Endothelial cell (in vitro differentiated cells): Measurements from ENCODE around the gene SRSF3. TPM values are rescaled to one million over a fixed set of nuclear protein-coding genes. Genes with fewer than 3 reads are reported as not detected.
"Not testable (repeated sequence)": the region's sequence is repeated elsewhere in the genome, so short reads cannot be mapped to it uniquely, and the experiment has no call there.

ENCODE experiments used
- DNase-seq: peaks from one replicate; pipeline ENCODE4 v3.0.0; 2021; ENCODE audit warnings: low spot score
- H3K27ac Mint-ChIP-seq: one replicate; pipeline ENCODE4 v1.8.0; 2021; ENCODE audit warnings: mixed read lengths, inconsistent platforms; ENCODE audit not compliant: unreplicated experiment
- H3K27me3 Mint-ChIP-seq: one replicate; pipeline ENCODE4 v1.8.0; 2021; ENCODE audit warnings: mild to moderate bottlenecking, moderate library complexity, mixed read lengths, inconsistent platforms; ENCODE audit not compliant: unreplicated experiment
- H3K36me3 Mint-ChIP-seq: one replicate; pipeline ENCODE4 v1.8.0; 2021; ENCODE audit warnings: mild to moderate bottlenecking, low read depth, mixed read lengths, inconsistent platforms; ENCODE audit not compliant: unreplicated experiment
- H3K4me1 Mint-ChIP-seq: one replicate; pipeline ENCODE4 v1.8.0; 2021; ENCODE audit warnings: mild to moderate bottlenecking, mixed read lengths, inconsistent platforms; ENCODE audit not compliant: unreplicated experiment
- H3K4me3 Mint-ChIP-seq: one replicate; pipeline ENCODE4 v1.8.0; 2021; ENCODE audit warnings: mild to moderate bottlenecking, mixed read lengths, inconsistent platforms; ENCODE audit not compliant: unreplicated experiment
- H3K9me3 Mint-ChIP-seq: one replicate; pipeline ENCODE4 v1.8.0; 2021; ENCODE audit warnings: mixed read lengths, inconsistent platforms; ENCODE audit not compliant: unreplicated experiment
- microRNA-seq: library from miRNA; unstranded; fragments of <30 nt; microRNA quantifications from one replicate; pipeline ENCODE4, GENCODE V29; 2020; ENCODE audit not compliant: unreplicated experiment
- total RNA-seq: library from RNA; stranded (reverse); fragmentation: NEBNext Ultra II Directional; extraction: Animal tissue kit (Norgen Biotek cat#: 25700); gene quantifications from one replicate; pipeline ENCODE4 v1.2.1, GENCODE V29; 2021; ENCODE audit not compliant: unreplicated experiment
- TF ChIP-seq, protein P1 (sequence below): fragments of 200-600 bp; sonication (generic); IDR thresholded peaks from one replicate; pipeline ENCODE4 v1.5.0; 2021; ENCODE audit warnings: antibody characterized with exemption; ENCODE audit not compliant: unreplicated experiment

Gene SRSF3
- total RNA-seq, 1 donor from 2014 or later = 289 TPM

DNA sequence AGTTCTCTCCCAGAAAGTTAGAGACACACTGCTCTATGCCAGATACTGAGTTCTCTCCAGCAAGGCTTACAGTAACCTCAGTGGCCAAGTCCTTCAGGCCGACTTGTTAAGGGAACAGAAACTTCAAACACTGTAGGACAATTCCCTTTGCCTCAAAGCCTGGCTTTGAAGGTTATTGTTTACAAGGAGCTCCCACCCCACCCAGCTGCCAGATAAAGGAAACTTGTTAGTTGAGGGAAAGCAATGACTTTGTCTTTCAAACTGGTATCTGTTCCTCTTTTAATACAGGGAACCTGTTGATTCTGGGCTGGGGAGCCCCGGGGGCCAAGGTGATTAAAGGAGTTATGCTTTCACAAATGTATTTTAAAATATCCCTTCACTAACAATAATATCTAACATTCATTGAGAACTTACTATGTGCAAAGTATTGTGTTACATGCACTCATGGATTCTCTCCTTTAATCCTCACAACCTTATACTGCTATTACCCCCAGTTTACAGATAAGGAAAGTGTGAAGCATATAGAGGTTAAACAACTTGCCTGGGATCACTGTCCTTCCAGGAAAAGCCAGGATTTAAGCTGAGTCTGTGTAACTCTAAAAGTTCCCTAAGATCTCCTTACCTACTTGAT, 56.8 kb downstream of the SRSF3 start:
- peak overlapping the region; percentile 43 for H3K27ac Mint-ChIP-seq
- no peaks in the 10 kb centered on the region for H3K9me3 Mint-ChIP-seq
- H3K4me3 Mint-ChIP-seq = no peak overlapping the region
- H3K27me3 Mint-ChIP-seq = no peaks in the 10 kb centered on the region
- no peak for DNase-seq
- no peaks in the 10 kb centered on the region for H3K36me3 Mint-ChIP-seq
- peaks cover 27% of the 10 kb centered on the region for H3K4me1 Mint-ChIP-seq
- TF ChIP-seq, protein P1, sequence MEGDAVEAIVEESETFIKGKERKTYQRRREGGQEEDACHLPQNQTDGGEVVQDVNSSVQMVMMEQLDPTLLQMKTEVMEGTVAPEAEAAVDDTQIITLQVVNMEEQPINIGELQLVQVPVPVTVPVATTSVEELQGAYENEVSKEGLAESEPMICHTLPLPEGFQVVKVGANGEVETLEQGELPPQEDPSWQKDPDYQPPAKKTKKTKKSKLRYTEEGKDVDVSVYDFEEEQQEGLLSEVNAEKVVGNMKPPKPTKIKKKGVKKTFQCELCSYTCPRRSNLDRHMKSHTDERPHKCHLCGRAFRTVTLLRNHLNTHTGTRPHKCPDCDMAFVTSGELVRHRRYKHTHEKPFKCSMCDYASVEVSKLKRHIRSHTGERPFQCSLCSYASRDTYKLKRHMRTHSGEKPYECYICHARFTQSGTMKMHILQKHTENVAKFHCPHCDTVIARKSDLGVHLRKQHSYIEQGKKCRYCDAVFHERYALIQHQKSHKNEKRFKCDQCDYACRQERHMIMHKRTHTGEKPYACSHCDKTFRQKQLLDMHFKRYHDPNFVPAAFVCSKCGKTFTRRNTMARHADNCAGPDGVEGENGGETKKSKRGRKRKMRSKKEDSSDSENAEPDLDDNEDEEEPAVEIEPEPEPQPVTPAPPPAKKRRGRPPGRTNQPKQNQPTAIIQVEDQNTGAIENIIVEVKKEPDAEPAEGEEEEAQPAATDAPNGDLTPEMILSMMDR = no peak

DNA sequence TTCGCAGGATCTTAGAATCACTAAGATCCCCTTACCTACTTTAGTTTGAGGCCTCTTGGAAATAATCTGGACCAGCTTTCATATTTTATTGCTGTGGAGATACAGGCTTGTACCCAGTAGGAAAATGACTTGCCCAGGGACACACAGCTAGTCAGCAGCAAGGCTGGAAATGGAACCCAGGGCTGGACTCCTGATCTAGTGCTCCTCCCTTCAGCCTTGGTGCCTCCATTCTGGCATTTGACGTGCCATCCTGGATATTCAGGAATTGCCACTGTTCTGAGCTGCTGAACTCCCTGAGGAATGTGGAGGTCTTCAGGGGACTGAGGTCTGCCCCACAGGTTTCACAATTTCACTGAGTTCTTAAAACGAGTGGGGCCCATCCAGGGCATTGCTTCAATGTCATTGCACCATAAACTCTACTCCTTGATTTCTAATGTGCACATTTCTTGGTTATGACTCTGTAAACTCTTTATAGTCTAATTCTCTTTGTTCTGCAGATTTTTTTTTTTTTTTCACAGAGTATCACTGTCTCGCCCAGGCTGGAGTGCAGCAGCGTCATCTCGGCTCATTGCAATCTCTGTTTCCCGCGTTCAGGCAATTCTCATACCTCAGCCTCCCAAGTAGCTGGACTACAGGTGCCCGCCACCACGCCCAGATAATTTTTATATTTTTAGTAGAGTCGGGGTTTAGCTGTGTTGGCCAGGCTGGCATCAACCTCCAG, 57.7 kb downstream of the SRSF3 start:
- Mint-ChIP-seq H3K9me3 (no peaks in the 10 kb centered on the region), H3K27ac (no peak overlapping the region), H3K36me3 (no peaks in the 10 kb centered on the region), H3K4me1 (peaks cover 27% of the 10 kb centered on the region), H3K27me3 (no peaks in the 10 kb centered on the region), H3K4me3 (no peak overlapping the region)
- TF ChIP-seq, protein P1 = no peak
- no peak for DNase-seq

DNA sequence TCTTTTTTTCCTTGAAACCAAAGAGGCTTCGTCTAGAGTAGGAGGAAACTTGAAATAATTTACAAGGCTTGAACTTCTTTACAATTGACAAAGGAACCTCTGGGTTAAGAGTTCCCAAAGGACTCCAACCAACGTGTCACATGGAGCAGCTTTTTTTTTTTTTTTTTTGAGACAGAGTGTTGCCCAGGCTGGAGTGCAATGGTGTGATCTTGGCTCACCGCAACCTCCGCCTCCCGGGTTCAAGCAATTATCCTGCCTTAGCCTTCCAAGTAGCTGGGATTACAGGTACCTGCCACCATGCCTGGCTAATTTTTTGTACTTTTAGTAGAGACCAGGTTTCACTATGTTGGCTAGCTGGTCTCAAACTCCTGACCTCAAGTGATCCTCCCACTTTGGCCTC, 60.3 kb downstream of the SRSF3 start:
- H3K4me1 Mint-ChIP-seq = peaks cover 20% of the 10 kb centered on the region
- not testable (repeated sequence) for DNase-seq, H3K27me3 Mint-ChIP-seq, H3K4me3 Mint-ChIP-seq, H3K9me3 Mint-ChIP-seq, H3K36me3 Mint-ChIP-seq, H3K27ac Mint-ChIP-seq

Small RNAs within 50 kb of the gene (microRNA-seq; reads per million reads assigned to microRNA genes)
- not detected for gene MIR3925

Other genes with a start within 250 kb of the SRSF3 start
- gene ETV7, start 206.7 kb upstream of the SRSF3 start, total RNA-seq = not detected
- gene PXT1, start 151.5 kb upstream of the SRSF3 start, total RNA-seq = not detected
- gene KCTD20, start 151.4 kb upstream of the SRSF3 start, total RNA-seq = 43.0 TPM
- gene STK38, start 46.9 kb upstream of the SRSF3 start, total RNA-seq = 41.4 TPM
- 48.4 TPM for gene CDKN1A, start 84.4 kb downstream of the SRSF3 start, total RNA-seq
- not detected for gene RAB44, start 103.5 kb downstream of the SRSF3 start, total RNA-seq
- 24.9 TPM for gene CPNE5, start 245.1 kb downstream of the SRSF3 start, total RNA-seq